ENCODE data around the gene FOXI1.

- no peak for TF ChIP-seq ELF4 (IDR thresholded peaks at IDR 0.05)
- TF ChIP-seq, protein P1, sequence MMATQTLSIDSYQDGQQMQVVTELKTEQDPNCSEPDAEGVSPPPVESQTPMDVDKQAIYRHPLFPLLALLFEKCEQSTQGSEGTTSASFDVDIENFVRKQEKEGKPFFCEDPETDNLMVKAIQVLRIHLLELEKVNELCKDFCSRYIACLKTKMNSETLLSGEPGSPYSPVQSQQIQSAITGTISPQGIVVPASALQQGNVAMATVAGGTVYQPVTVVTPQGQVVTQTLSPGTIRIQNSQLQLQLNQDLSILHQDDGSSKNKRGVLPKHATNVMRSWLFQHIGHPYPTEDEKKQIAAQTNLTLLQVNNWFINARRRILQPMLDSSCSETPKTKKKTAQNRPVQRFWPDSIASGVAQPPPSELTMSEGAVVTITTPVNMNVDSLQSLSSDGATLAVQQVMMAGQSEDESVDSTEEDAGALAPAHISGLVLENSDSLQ (IDR thresholded peaks at IDR 0.05) = no peak
- no peak for TF ChIP-seq ZNF384 (IDR thresholded peaks at IDR 0.05)
- TF ChIP-seq TARDBP (IDR thresholded peaks at IDR 0.05) = no peak
- no peak for TF ChIP-seq SP1 (IDR thresholded peaks at IDR 0.05)
- TF ChIP-seq ARNT (IDR thresholded peaks at IDR 0.05) = no peak
- TF ChIP-seq FOXM1 (IDR thresholded peaks at IDR 0.05; ENCODE audit: borderline replicate concordance) = no peak
Observed at GRCh38 chr5:170107674-170108073, 2.0 kb downstream of the FOXI1 start.
